CD14-positive monocyte (primary cell): Measurements from ENCODE around the gene FRMPD3. TPM values are rescaled to one million over a fixed set of nuclear protein-coding genes. Genes with fewer than 3 reads are reported as not detected.

Source experiments
- DNase-seq, 3 donors: peaks; one replicate each; pipeline ENCODE4 v3.0.0-alpha.2; 2011 to 2022
- H2AFZ ChIP-seq: 2 replicates; pipeline ENCODE4 v1.6.0; 2012; ENCODE audit warnings: mild to moderate bottlenecking, low read depth, low read length, inconsistent platforms; ENCODE audit not compliant: insufficient read depth, poor library complexity, severe bottlenecking
- H3K27ac ChIP-seq, 2 donors: 1 replicate in 1 of 2; 2 replicates in 1 of 2; pipeline ENCODE4 v1.5.1; 2012 to 2013; ENCODE audit warnings: low read length in 2 of 2, control low read depth in 1 of 2, inconsistent platforms in 1 of 2, low read depth in 1 of 2, mild to moderate bottlenecking in 1 of 2
- H3K27me3 ChIP-seq, 2 donors: one replicate each; pipeline versions ENCODE4 v1.6.0 to v1.6.1; 2011 to 2013; ENCODE audit warnings: low read length in 2 of 2; ENCODE audit not compliant: control insufficient read depth in 2 of 2, insufficient read depth in 2 of 2
- H3K36me3 ChIP-seq, 2 donors: replicated peaks in 1 of 2; 1 replicate in 1 of 2; 2 replicates in 1 of 2; pipeline versions ENCODE4 v1.5.1 to v1.6.1; 2012 to 2013; ENCODE audit warnings: low read length in 2 of 2, control low read depth in 1 of 2, inconsistent platforms in 1 of 2, mild to moderate bottlenecking in 1 of 2; ENCODE audit not compliant: insufficient read depth in 2 of 2, control insufficient read depth in 1 of 2
- H3K4me1 ChIP-seq, 2 donors: 1 replicate in 1 of 2; 2 replicates in 1 of 2; pipeline versions ENCODE4 v1.5.1 to v1.6.1; 2012 to 2013; ENCODE audit warnings: low read length in 2 of 2, control low read depth in 1 of 2, inconsistent platforms in 1 of 2, mild to moderate bottlenecking in 1 of 2, moderate library complexity in 1 of 2; ENCODE audit not compliant: insufficient read depth in 2 of 2, control insufficient read depth in 1 of 2
- H3K4me2 ChIP-seq: replicated peaks from 2 replicates; pipeline ENCODE3; 2012; ENCODE audit warnings: low read length, moderate library complexity, mild to moderate bottlenecking; ENCODE audit not compliant: poor library complexity, severe bottlenecking; ENCODE audit errors: extremely low read depth
- H3K4me3 ChIP-seq, 3 experiments: fragments of 200-600 bp in 1 of 3; sonication (generic) in 1 of 3; replicated peaks in 1 of 3; 1 replicate in 2 of 3; 2 replicates in 1 of 3; pipeline ENCODE4 v1.5.1; 2011 to 2013; ENCODE audit warnings: low read length in 3 of 3, mild to moderate bottlenecking in 3 of 3, control low read depth in 2 of 3, low read depth in 2 of 3, inconsistent platforms in 1 of 3, moderate library complexity in 1 of 3
- H3K79me2 ChIP-seq: 2 replicates; pipeline ENCODE4 v1.6.0; 2012; ENCODE audit warnings: mild to moderate bottlenecking, control low read depth, inconsistent platforms, low read length, moderate library complexity; ENCODE audit not compliant: insufficient read depth
- H3K9ac ChIP-seq: 2 replicates; pipeline ENCODE4 v1.6.0; 2017; ENCODE audit warnings: low read length, mild to moderate bottlenecking; ENCODE audit not compliant: insufficient read depth, poor library complexity, severe bottlenecking
- H3K9me3 ChIP-seq, 2 donors: replicated peaks in 1 of 2; 1 replicate in 1 of 2; 2 replicates in 1 of 2; pipeline versions ENCODE4 v1.5.1 to v1.6.1; 2012 to 2013; ENCODE audit warnings: low read length in 2 of 2, control low read depth in 1 of 2; ENCODE audit not compliant: control insufficient read depth in 1 of 2, insufficient read depth in 1 of 2
- H4K20me1 ChIP-seq: 2 replicates; pipeline ENCODE4 v1.6.0; 2012; ENCODE audit warnings: mild to moderate bottlenecking, low read length, control low read depth, moderate library complexity; ENCODE audit not compliant: insufficient read depth
- H3K27ac Mint-ChIP-seq, 7 donors: one replicate each; pipeline ENCODE4 v1.8.0; 2020; ENCODE audit warnings: mild to moderate bottlenecking in 7 of 7, mixed read lengths in 7 of 7, moderate library complexity in 6 of 7, inconsistent platforms in 2 of 7
- H3K27me3 Mint-ChIP-seq, 3 donors: one replicate each; pipeline ENCODE4 v1.8.0; 2021 to 2022; ENCODE audit warnings: low read depth in 3 of 3, mild to moderate bottlenecking in 3 of 3, mixed read lengths in 3 of 3, moderate library complexity in 3 of 3, inconsistent platforms in 1 of 3
- H3K36me3 Mint-ChIP-seq, 2 donors: one replicate each; pipeline ENCODE4 v1.8.0; 2020; ENCODE audit warnings: mixed read lengths in 2 of 2, inconsistent platforms in 1 of 2, mild to moderate bottlenecking in 1 of 2
- H3K4me1 Mint-ChIP-seq: one replicate; pipeline ENCODE4 v1.8.0; 2020; ENCODE audit warnings: mild to moderate bottlenecking, mixed read lengths
- H3K4me3 Mint-ChIP-seq, 2 donors: one replicate each; pipeline ENCODE4 v1.8.0; 2020; ENCODE audit warnings: mild to moderate bottlenecking in 2 of 2, mixed read lengths in 2 of 2, moderate library complexity in 1 of 2
- H3K9me3 Mint-ChIP-seq, 7 donors: one replicate each; pipeline ENCODE4 v1.8.0; 2020 to 2022; ENCODE audit warnings: mixed read lengths in 7 of 7, mild to moderate bottlenecking in 6 of 7, moderate library complexity in 6 of 7, inconsistent platforms in 2 of 7
- CTCF ChIP-seq: fragments of 200-600 bp; IDR thresholded peaks from one replicate; pipeline ENCODE4 v1.8.0; 2022; ENCODE audit warnings: antibody characterized with exemption, mild to moderate bottlenecking
- WGBS: methylation state at CpG from one replicate; pipeline ENCODE4 v1.1.5; 2013; ENCODE audit warnings: missing lambda C conversion rate; ENCODE audit not compliant: insufficient coverage; 5-methylcytosine and 5-hydroxymethylcytosine counted together
- intact Hi-C, 2 donors: fragments of 100-400 bp; cut with micrococcal nuclease; formaldehyde crosslinking; loops; one replicate each; pipeline versions ENCODE4 v1.15.0 to v1.15.1; 2023
- polyA plus RNA-seq, 3 donors: library from polyadenylated mRNA; depleted of rRNA in 1 of 3; unstranded in 2 of 3; stranded (reverse) in 1 of 3; fragments of 300-500 nt in 2 of 3; fragments of >200 nt in 1 of 3; fragmentation: Illumina TruSeq in 2 of 3; gene quantifications; 1 replicate in 2 of 3; 2 replicates in 1 of 3; pipeline ENCODE4 v1.2.3, GENCODE V29; 2012 to 2021

FRMPD3 gene
- polyA plus RNA-seq, 3 donors = not detected

- H4K20me1 ChIP-seq = no peaks in the 10 kb centered on the region
- WGBS = no CpG with 5 or more reads among the region's 3 CpGs
- H3K4me3 ChIP-seq = no peak overlapping the region
- Mint-ChIP-seq H3K27me3 (peaks cover 0 to 13% (median 7%) of the 10 kb centered on the region in 3 donors), H3K36me3 (no peaks in the 10 kb centered on the region), H3K4me3 (no peak overlapping the region), H3K9me3 (no peaks in the 10 kb centered on the region), H3K4me1 (peaks cover 2% of the 10 kb centered on the region), H3K27ac (no peak overlapping the region)
- no peak for DNase-seq
- H3K27ac ChIP-seq = no peak overlapping the region
- H3K9ac ChIP-seq = no peak overlapping the region
- intact Hi-C loops = no loop called here
- TF ChIP-seq CTCF = no peak
- no peaks in the 10 kb centered on the region for H3K4me1 ChIP-seq
- no peaks in the 10 kb centered on the region for H3K9me3 ChIP-seq
- H3K79me2 ChIP-seq = no peaks in the 10 kb centered on the region
- H3K36me3 ChIP-seq = no peaks in the 10 kb centered on the region
- H2AFZ ChIP-seq = no peak overlapping the region
- no peaks in the 10 kb centered on the region for H3K27me3 ChIP-seq
- H3K4me2 ChIP-seq = no peak overlapping the region
Observed at GRCh38 chrX:107440187-107440586, 9.3 kb upstream of the FRMPD3 start.

- WGBS = 96% methylated on average over 3 of the region's 5 CpGs
- Histone ChIP-seq H3K36me3 (no peaks in the 10 kb centered on the region), H3K27ac (no peak overlapping the region), H2AFZ (no peak overlapping the region), H4K20me1 (no peaks in the 10 kb centered on the region), H3K79me2 (no peaks in the 10 kb centered on the region), H3K4me1 (no peaks in the 10 kb centered on the region), H3K4me2 (no peak overlapping the region), H3K9me3 (no peaks in the 10 kb centered on the region), H3K4me3 (no peak overlapping the region), H3K27me3 (no peaks in the 10 kb centered on the region), H3K9ac (no peak overlapping the region)
- no peak for DNase-seq
- intact Hi-C loops = no loop called here
- H3K27me3 Mint-ChIP-seq = peaks cover 0 to 14% (median 7%) of the 10 kb centered on the region in 3 donors
- no peak overlapping the region for H3K4me3 Mint-ChIP-seq
- H3K36me3 Mint-ChIP-seq = no peaks in the 10 kb centered on the region
- H3K27ac Mint-ChIP-seq = peak overlapping the region in 1 of 7 donors; percentile 48
- no peaks in the 10 kb centered on the region for H3K9me3 Mint-ChIP-seq
- no peak for TF ChIP-seq CTCF
- peaks cover 2% of the 10 kb centered on the region for H3K4me1 Mint-ChIP-seq
Observed at GRCh38 chrX:107440692-107441091, 8.8 kb upstream of the FRMPD3 start.
